Osteoblast (primary cell): ENCODE results near the gene THUMPD2. TPM values are rescaled to one million over a fixed set of nuclear protein-coding genes. Genes with fewer than 3 reads are reported as not detected.
A peak's percentile ranks its signal among the peaks of the same experiment; 100 is the strongest.
"Not testable (repeated sequence)": the region's sequence is repeated elsewhere in the genome, so short reads cannot be mapped to it uniquely, and the experiment has no call there.

Experiments used
- DNase-seq: peaks from one replicate; pipeline ENCODE4 v3.0.0; 2011; ENCODE audit warnings: low spot score, mixed read lengths; ENCODE audit not compliant: insufficient read length; ENCODE audit errors: missing footprints
- H2AFZ ChIP-seq: 2 replicates; pipeline ENCODE4 v1.6.0; 2011; ENCODE audit warnings: mild to moderate bottlenecking, low read length
- H3K27ac ChIP-seq: 2 replicates; pipeline ENCODE4 v1.5.1; 2011; ENCODE audit warnings: mild to moderate bottlenecking, low read depth, low read length, moderate library complexity
- H3K27me3 ChIP-seq: 2 replicates; pipeline ENCODE4 v1.6.0; 2012; ENCODE audit warnings: mild to moderate bottlenecking, control low read depth, inconsistent platforms, low read length, moderate library complexity; ENCODE audit not compliant: insufficient read depth
- H3K36me3 ChIP-seq: 2 replicates; pipeline ENCODE4 v1.5.1; 2011; ENCODE audit warnings: mild to moderate bottlenecking, low read length, control low read depth, moderate library complexity; ENCODE audit not compliant: insufficient read depth
- H3K4me1 ChIP-seq: 2 replicates; pipeline ENCODE4 v1.5.1; 2011; ENCODE audit warnings: mild to moderate bottlenecking, low read length, control low read depth, moderate library complexity; ENCODE audit not compliant: insufficient read depth
- H3K4me2 ChIP-seq: 2 replicates; pipeline ENCODE4 v1.6.0; 2011; ENCODE audit warnings: mild to moderate bottlenecking, low read length; ENCODE audit not compliant: insufficient read depth
- H3K4me3 ChIP-seq: fragments of 200-600 bp; sonication (generic); 3 replicates; pipeline ENCODE4 v1.5.1; 2012; ENCODE audit warnings: mild to moderate bottlenecking, low read length, inconsistent platforms; ENCODE audit not compliant: insufficient read depth
- H3K79me2 ChIP-seq: 2 replicates; pipeline ENCODE4 v1.6.0; 2012; ENCODE audit warnings: mild to moderate bottlenecking, low read length, control low read depth, inconsistent platforms; ENCODE audit not compliant: insufficient read depth
- H3K9me3 ChIP-seq: 2 replicates; pipeline ENCODE4 v1.5.1; 2011; ENCODE audit warnings: low read depth, low read length, control low read depth
- H4K20me1 ChIP-seq: 2 replicates; pipeline ENCODE4 v1.6.0; 2012; ENCODE audit warnings: mild to moderate bottlenecking, low read length, control low read depth; ENCODE audit not compliant: insufficient read depth
- total RNA-seq: library from RNA; depleted of rRNA; stranded (reverse); fragments of >200 nt; gene quantifications from 2 replicates; pipeline ENCODE4 v1.2.3, GENCODE V29; 2012
- TF ChIP-seq, protein P1 (sequence below): IDR thresholded peaks from 2 replicates; pipeline ENCODE4 v1.5.1; 2011; ENCODE audit warnings: mild to moderate bottlenecking, low read depth, low read length, moderate library complexity; ENCODE audit errors: extremely low read depth

The THUMPD2 gene
- total RNA-seq, 1 donor: 8.0 TPM

DNA sequence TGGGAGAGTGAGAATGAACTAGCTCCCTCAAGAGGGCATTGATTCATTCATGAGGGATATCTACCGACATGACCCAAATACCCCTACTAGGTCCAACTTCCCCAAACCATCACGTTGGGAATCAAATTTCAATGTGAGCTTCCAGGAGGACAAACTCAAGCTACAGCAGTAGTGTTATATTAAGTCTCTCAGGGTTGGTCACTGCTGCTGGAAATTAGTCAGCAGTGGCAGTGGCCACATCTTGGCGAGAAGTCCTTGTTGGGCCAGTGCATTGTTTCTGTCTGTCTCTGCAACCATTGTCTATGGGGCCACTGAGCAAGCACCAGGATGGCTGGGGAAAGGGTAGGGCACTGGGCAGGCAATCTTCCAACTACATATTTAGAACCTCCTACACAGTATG is 47.5 kb downstream of the THUMPD2 start:
- TF ChIP-seq, protein P1, sequence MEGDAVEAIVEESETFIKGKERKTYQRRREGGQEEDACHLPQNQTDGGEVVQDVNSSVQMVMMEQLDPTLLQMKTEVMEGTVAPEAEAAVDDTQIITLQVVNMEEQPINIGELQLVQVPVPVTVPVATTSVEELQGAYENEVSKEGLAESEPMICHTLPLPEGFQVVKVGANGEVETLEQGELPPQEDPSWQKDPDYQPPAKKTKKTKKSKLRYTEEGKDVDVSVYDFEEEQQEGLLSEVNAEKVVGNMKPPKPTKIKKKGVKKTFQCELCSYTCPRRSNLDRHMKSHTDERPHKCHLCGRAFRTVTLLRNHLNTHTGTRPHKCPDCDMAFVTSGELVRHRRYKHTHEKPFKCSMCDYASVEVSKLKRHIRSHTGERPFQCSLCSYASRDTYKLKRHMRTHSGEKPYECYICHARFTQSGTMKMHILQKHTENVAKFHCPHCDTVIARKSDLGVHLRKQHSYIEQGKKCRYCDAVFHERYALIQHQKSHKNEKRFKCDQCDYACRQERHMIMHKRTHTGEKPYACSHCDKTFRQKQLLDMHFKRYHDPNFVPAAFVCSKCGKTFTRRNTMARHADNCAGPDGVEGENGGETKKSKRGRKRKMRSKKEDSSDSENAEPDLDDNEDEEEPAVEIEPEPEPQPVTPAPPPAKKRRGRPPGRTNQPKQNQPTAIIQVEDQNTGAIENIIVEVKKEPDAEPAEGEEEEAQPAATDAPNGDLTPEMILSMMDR: no peak
- Histone ChIP-seq H3K4me1 (peaks cover 25% of the 10 kb centered on the region), H3K36me3 (peaks cover 21% of the 10 kb centered on the region), H3K79me2 (peaks cover 29% of the 10 kb centered on the region), H3K27me3 (no peaks in the 10 kb centered on the region), H3K4me3 (no peak overlapping the region), H3K27ac (no peak overlapping the region), H4K20me1 (no peaks in the 10 kb centered on the region), H3K9me3 (no peaks in the 10 kb centered on the region), H2AFZ (no peak overlapping the region), H3K4me2 (no peak overlapping the region)
- no peak for DNase-seq

DNA sequence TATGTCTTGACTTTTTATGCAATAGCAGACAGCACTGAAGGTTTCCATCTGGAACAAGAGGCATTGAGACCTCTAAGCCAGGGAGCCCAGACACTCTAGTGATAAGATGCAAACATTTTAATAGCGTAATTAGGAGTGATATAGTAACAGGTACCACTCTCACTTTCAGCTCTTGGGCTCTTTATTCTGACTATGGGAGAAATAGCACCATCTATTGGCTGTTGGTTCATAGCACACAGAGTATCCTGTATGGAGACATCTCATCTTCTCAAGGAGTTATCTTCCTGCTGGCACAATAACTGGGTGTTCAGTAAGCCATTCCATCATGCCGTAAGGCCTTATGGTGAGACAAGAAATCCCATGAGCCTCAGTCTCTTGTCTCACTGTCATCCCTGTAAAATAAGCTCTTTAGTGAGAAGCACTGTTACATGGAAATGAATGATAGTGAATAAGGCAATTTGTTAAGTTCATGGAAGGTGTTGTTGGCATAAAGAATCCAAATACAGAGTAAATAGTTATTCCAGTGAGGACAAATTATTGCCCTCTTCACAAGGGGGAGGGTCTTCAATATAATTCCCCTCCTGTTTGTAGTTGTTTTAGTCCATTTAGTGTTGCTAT is 48.3 kb downstream of the THUMPD2 start:
- Histone ChIP-seq H3K4me3 (no peak overlapping the region), H3K27ac (no peak overlapping the region), H3K4me2 (no peak overlapping the region), H3K27me3 (no peaks in the 10 kb centered on the region), H3K36me3 (peaks cover 21% of the 10 kb centered on the region), H2AFZ (no peak overlapping the region), H4K20me1 (no peaks in the 10 kb centered on the region), H3K4me1 (peaks cover 18% of the 10 kb centered on the region), H3K79me2 (peaks cover 29% of the 10 kb centered on the region), H3K9me3 (no peaks in the 10 kb centered on the region)
- no peak for DNase-seq
- TF ChIP-seq, protein P1: peak; percentile 66

DNA sequence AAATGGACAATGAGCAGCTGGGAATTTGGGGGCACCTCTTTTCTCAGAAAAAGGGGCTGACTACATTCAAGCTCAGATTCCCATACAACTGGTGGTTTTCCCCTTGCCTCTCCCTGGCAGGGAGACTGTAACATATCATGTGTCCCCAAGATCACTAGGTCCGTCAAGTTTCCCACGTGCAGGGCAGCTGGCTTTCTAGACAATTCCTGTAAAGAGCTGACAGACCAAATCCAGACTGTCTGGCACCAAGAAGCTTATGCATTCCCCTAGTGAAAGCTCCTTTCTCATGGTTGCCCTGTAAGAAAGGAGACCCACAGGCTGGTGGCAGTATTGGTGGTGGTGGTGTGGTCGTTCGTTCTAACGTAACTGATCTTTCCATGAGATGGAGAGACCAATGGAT is 48.8 kb downstream of the THUMPD2 start:
- Histone ChIP-seq H3K4me2 (no peak overlapping the region), H3K27me3 (no peaks in the 10 kb centered on the region), H3K79me2 (peaks cover 24% of the 10 kb centered on the region), H3K27ac (no peak overlapping the region), H3K9me3 (no peaks in the 10 kb centered on the region), H3K4me1 (peaks cover 18% of the 10 kb centered on the region), H3K36me3 (peaks cover 17% of the 10 kb centered on the region), H3K4me3 (no peak overlapping the region), H2AFZ (no peak overlapping the region), H4K20me1 (no peaks in the 10 kb centered on the region)
- TF ChIP-seq, protein P1: no peak
- DNase-seq: no peak

DNA sequence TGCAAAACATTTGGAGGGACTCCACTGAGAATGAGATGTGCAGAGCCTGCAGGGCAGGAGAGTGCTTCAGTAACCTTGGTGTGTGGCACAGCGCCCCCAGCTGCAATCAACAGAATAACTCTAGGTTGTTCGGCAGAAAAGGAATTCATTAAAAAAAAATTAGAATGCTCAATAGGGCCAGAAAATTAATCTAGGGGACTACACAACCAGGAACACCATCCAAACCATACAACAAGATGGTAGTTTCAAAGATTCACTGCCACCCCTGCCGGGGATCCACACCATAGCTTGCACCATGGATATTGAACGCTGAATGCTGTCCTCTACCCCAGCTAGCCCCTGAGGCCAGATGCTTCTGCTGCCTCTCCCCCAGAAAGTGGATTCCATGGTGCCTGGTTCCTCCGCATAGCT is 50.1 kb downstream of the THUMPD2 start:
- peaks cover 24% of the 10 kb centered on the region for H3K4me1 ChIP-seq
- peaks cover 12% of the 10 kb centered on the region for H3K36me3 ChIP-seq
- no peak overlapping the region for H3K4me3 ChIP-seq
- H3K9me3 ChIP-seq: no peaks in the 10 kb centered on the region
- no peak overlapping the region for H3K4me2 ChIP-seq
- no peak overlapping the region for H3K27ac ChIP-seq
- H4K20me1 ChIP-seq: no peaks in the 10 kb centered on the region
- H3K79me2 ChIP-seq: peaks cover 11% of the 10 kb centered on the region
- TF ChIP-seq, protein P1: peak; percentile 92
- no peak for DNase-seq
- H3K27me3 ChIP-seq: no peaks in the 10 kb centered on the region
- H2AFZ ChIP-seq: no peak overlapping the region

DNA sequence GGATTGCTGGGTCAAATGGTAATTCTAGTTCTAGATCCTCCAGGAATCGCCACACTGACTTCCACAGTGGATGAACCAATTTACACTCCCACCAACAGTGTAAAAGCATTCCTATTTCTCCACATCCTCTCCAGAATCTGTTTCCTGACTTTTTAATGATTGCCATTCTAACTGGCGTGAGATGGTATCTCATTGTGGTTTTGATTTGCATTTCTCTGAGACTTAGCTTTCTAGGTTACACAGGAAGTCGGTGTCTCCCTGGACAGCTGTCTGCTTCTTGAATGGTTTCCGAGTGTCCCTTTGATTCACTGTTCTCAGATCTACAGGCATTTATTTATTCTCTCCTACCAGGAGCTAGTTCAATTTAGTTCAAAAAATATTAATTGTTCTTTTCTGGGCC is 51.0 kb downstream of the THUMPD2 start:
- not testable (repeated sequence) for H3K36me3 ChIP-seq, H3K4me3 ChIP-seq, H3K4me2 ChIP-seq, H4K20me1 ChIP-seq, H3K27me3 ChIP-seq, H3K79me2 ChIP-seq, DNase-seq, H3K27ac ChIP-seq, H2AFZ ChIP-seq, H3K9me3 ChIP-seq
- H3K4me1 ChIP-seq: peaks cover 31% of the 10 kb centered on the region
